T-helper 17 cell (primary cell): ENCODE measurements around the gene DDX55. TPM values are rescaled to one million over a fixed set of nuclear protein-coding genes. Genes with fewer than 3 reads are reported as not detected.
"Not testable (repeated sequence)": the region's sequence is repeated elsewhere in the genome, so short reads cannot be mapped to it uniquely, and the experiment has no call there.

Experiments
- ATAC-seq: fragments of 150-1000 bp; cut with Tn5 transposase; 2 replicates; pipeline ENCODE4 v1.10.0; 2021; ENCODE audit warnings: mild to moderate bottlenecking, moderate library complexity
- DNase-seq, 3 donors: peaks; one replicate each; pipeline versions ENCODE4 v3.0.0 to v3.0.0-alpha.2; 2020 to 2021
- H3K9me3 ChIP-seq: one replicate; pipeline ENCODE4 v1.7.0; 2013; ENCODE audit warnings: low read length, mild to moderate bottlenecking; ENCODE audit not compliant: control insufficient read depth, poor library complexity, severe bottlenecking
- H3K27ac Mint-ChIP-seq: one replicate; pipeline ENCODE4 v1.8.0; 2022; ENCODE audit warnings: mild to moderate bottlenecking, moderate library complexity, mixed read lengths
- H3K27me3 Mint-ChIP-seq: one replicate; pipeline ENCODE4 v1.8.0; 2022; ENCODE audit warnings: mixed read lengths
- H3K36me3 Mint-ChIP-seq: one replicate; pipeline ENCODE4 v1.8.0; 2022; ENCODE audit warnings: low read depth, mixed read lengths
- H3K4me1 Mint-ChIP-seq: one replicate; pipeline ENCODE4 v1.8.0; 2022; ENCODE audit warnings: mild to moderate bottlenecking, mixed read lengths
- H3K4me3 Mint-ChIP-seq: one replicate; pipeline ENCODE4 v1.8.0; 2022; ENCODE audit warnings: mild to moderate bottlenecking, moderate library complexity, mixed read lengths
- total RNA-seq, 4 donors: library from RNA in 2 of 4; stranded (reverse) in 2 of 4; gene quantifications; one replicate each; pipeline ENCODE4 v1.2.3 and lab custom pipeline; 2022 to 2026

The DDX55 gene
- total RNA-seq (10 to 100 TPM; 22.7 to 26.0 TPM), total RNA-seq (lab: John Stamatoyannopoulos, UW) (43.9 to 90.6 reads per million in 2 donors)

GRCh38 chr12:123601602-123602489 lies at the start of gene DDX55:
DDX55 (plus strand) TSS chr12:123602099; CDS start chr12:123602149, 50 bp downstream.
- ATAC-seq (peak; percentile 94), DNase-seq (peak; percentile 82 to 84 (median 82))
- H3K9me3 ChIP-seq, result no peaks in the 10 kb centered on the region
- Mint-ChIP-seq H3K27ac (peak within 1 kb of the TSS; percentile 95), H3K4me1 (peaks cover 24% of the 10 kb centered on the region), H3K36me3 (peaks cover 3% of the 10 kb centered on the region), H3K4me3 (peak within 1 kb of the TSS; percentile 99), H3K27me3 (no peaks in the 10 kb centered on the region)

- ATAC-seq, DNase-seq, H3K9me3 ChIP-seq, H3K4me3 Mint-ChIP-seq, H3K27ac Mint-ChIP-seq, H3K4me1 Mint-ChIP-seq, H3K36me3 Mint-ChIP-seq: not testable (repeated sequence)
- peaks cover 20% of the 10 kb centered on the region for H3K27me3 Mint-ChIP-seq
Measured at GRCh38 chr12:123554136-123554535, 47.8 kb upstream of the DDX55 start.

GRCh38 chr12:123554843-123555242 lies 47.1 kb upstream of the DDX55 start:
- DNase-seq, H3K4me3 Mint-ChIP-seq, ATAC-seq, H3K36me3 Mint-ChIP-seq, H3K4me1 Mint-ChIP-seq, H3K9me3 ChIP-seq, H3K27ac Mint-ChIP-seq: not testable (repeated sequence)
- peaks cover 15% of the 10 kb centered on the region for H3K27me3 Mint-ChIP-seq

- not testable (repeated sequence) for H3K4me3 Mint-ChIP-seq, ATAC-seq, H3K4me1 Mint-ChIP-seq, H3K27me3 Mint-ChIP-seq, H3K27ac Mint-ChIP-seq, DNase-seq, H3K36me3 Mint-ChIP-seq, H3K9me3 ChIP-seq
Measured at GRCh38 chr12:123558487-123558886, 43.4 kb upstream of the DDX55 start.

GRCh38 chr12:123559468-123559867 lies 42.4 kb upstream of the DDX55 start:
- H3K36me3 Mint-ChIP-seq, result no peaks in the 10 kb centered on the region
- H3K4me3 Mint-ChIP-seq, result no peak overlapping the region
- H3K9me3 ChIP-seq, result no peaks in the 10 kb centered on the region
- DNase-seq (no peak), ATAC-seq (no peak)
- no peak overlapping the region for H3K27ac Mint-ChIP-seq
- H3K27me3 Mint-ChIP-seq, result peaks cover 6% of the 10 kb centered on the region
- peaks cover 5% of the 10 kb centered on the region for H3K4me1 Mint-ChIP-seq

- Mint-ChIP-seq H3K4me1 (peaks cover 12% of the 10 kb centered on the region), H3K27ac (no peak overlapping the region), H3K4me3 (no peak overlapping the region), H3K27me3 (peaks cover 7% of the 10 kb centered on the region), H3K36me3 (peaks cover 2% of the 10 kb centered on the region)
- ATAC-seq (no peak), DNase-seq (no peak)
- no peaks in the 10 kb centered on the region for H3K9me3 ChIP-seq
Measured at GRCh38 chr12:123571343-123571813, 30.5 kb upstream of the DDX55 start.

- Mint-ChIP-seq H3K4me3 (no peak overlapping the region), H3K4me1 (peaks cover 10% of the 10 kb centered on the region), H3K36me3 (peaks cover 2% of the 10 kb centered on the region), H3K27ac (no peak overlapping the region), H3K27me3 (peaks cover 7% of the 10 kb centered on the region)
- DNase-seq (no peak), ATAC-seq (no peak)
- H3K9me3 ChIP-seq, result no peaks in the 10 kb centered on the region
Measured at GRCh38 chr12:123572391-123572790, 29.5 kb upstream of the DDX55 start.

GRCh38 chr12:123573870-123574269 lies 28.0 kb upstream of the DDX55 start:
- H3K9me3 ChIP-seq, result no peaks in the 10 kb centered on the region
- ATAC-seq (no peak), DNase-seq (no peak)
- Mint-ChIP-seq H3K27ac (no peak overlapping the region), H3K4me1 (peaks cover 9% of the 10 kb centered on the region), H3K27me3 (peaks cover 5% of the 10 kb centered on the region), H3K36me3 (peaks cover 2% of the 10 kb centered on the region), H3K4me3 (no peak overlapping the region)

GRCh38 chr12:123576611-123577010 lies 25.3 kb upstream of the DDX55 start:
- no peak for DNase-seq
- Mint-ChIP-seq H3K4me3 (no peak overlapping the region), H3K27ac (no peak overlapping the region), H3K36me3 (no peaks in the 10 kb centered on the region), H3K27me3 (no peaks in the 10 kb centered on the region), H3K4me1 (peaks cover 4% of the 10 kb centered on the region)
- H3K9me3 ChIP-seq, result no peaks in the 10 kb centered on the region
- no peak for ATAC-seq

- no peak for DNase-seq
- ATAC-seq, result no peak
- no peak overlapping the region for H3K4me3 Mint-ChIP-seq
- peaks cover 12% of the 10 kb centered on the region for H3K4me1 Mint-ChIP-seq
- no peaks in the 10 kb centered on the region for H3K36me3 Mint-ChIP-seq
- no peaks in the 10 kb centered on the region for H3K9me3 ChIP-seq
- H3K27me3 Mint-ChIP-seq, result no peaks in the 10 kb centered on the region
- H3K27ac Mint-ChIP-seq, result no peak overlapping the region
Measured at GRCh38 chr12:123578243-123578642, 23.7 kb upstream of the DDX55 start.

GRCh38 chr12:123578829-123579228 lies 23.1 kb upstream of the DDX55 start:
- DNase-seq, H3K9me3 ChIP-seq, ATAC-seq, H3K36me3 Mint-ChIP-seq, H3K27ac Mint-ChIP-seq, H3K27me3 Mint-ChIP-seq, H3K4me3 Mint-ChIP-seq: not testable (repeated sequence)
- H3K4me1 Mint-ChIP-seq, result peaks cover 11% of the 10 kb centered on the region

- ATAC-seq, result no peak
- no peaks in the 10 kb centered on the region for H3K27me3 Mint-ChIP-seq
- DNase-seq, result no peak
- H3K27ac Mint-ChIP-seq, result no peak overlapping the region
- no peaks in the 10 kb centered on the region for H3K36me3 Mint-ChIP-seq
- H3K9me3 ChIP-seq, result no peaks in the 10 kb centered on the region
- H3K4me3 Mint-ChIP-seq, result no peak overlapping the region
- peaks cover 15% of the 10 kb centered on the region for H3K4me1 Mint-ChIP-seq
Measured at GRCh38 chr12:123580772-123581171, 21.1 kb upstream of the DDX55 start.

- Mint-ChIP-seq H3K27me3 (no peaks in the 10 kb centered on the region), H3K27ac (peak overlapping the region; percentile 53), H3K36me3 (peaks cover 6% of the 10 kb centered on the region), H3K4me3 (no peak overlapping the region), H3K4me1 (peaks cover 19% of the 10 kb centered on the region)
- DNase-seq (no peak), ATAC-seq (no peak)
- no peaks in the 10 kb centered on the region for H3K9me3 ChIP-seq
Measured at GRCh38 chr12:123591702-123592481, 10.0 kb upstream of the DDX55 start.
